Measurements from ENCODE around the gene BIN1.

Gene BIN1

GRCh38 chr2:127090281-127091120 is 16.5 kb downstream of the BIN1 start:
- DNase-seq (ENCODE audit: low spot score): no peak

- no peak for DNase-seq (ENCODE audit: low spot score)
Observed at GRCh38 chr2:127089478-127090235, 17.3 kb downstream of the BIN1 start.

- DNase-seq (ENCODE audit: low spot score): no peak
Observed at GRCh38 chr2:127088706-127089105, 18.2 kb downstream of the BIN1 start.

- DNase-seq (ENCODE audit: low spot score): no peak
Observed at GRCh38 chr2:127087791-127088495, 19.0 kb downstream of the BIN1 start.

- peak; percentile 84 for DNase-seq (ENCODE audit: low spot score)
Observed at GRCh38 chr2:127086990-127087790, 19.8 kb downstream of the BIN1 start.

- no peak for DNase-seq (ENCODE audit: low spot score)
Observed at GRCh38 chr2:127085317-127085681, 21.7 kb downstream of the BIN1 start.

GRCh38 chr2:127084611-127085316 is 22.2 kb downstream of the BIN1 start:
- DNase-seq (ENCODE audit: low spot score): no peak

- peak; percentile 96 for DNase-seq (ENCODE audit: low spot score)
Observed at GRCh38 chr2:127083819-127084503, 23.0 kb downstream of the BIN1 start.

- no peak for DNase-seq (ENCODE audit: low spot score)
Observed at GRCh38 chr2:127082974-127083373, 24.0 kb downstream of the BIN1 start.

- DNase-seq (ENCODE audit: low spot score): no peak
Observed at GRCh38 chr2:127081826-127082633, 24.9 kb downstream of the BIN1 start.

- DNase-seq (ENCODE audit: low spot score): no peak
Observed at GRCh38 chr2:127080938-127081755, 25.8 kb downstream of the BIN1 start.

- no peak for DNase-seq (ENCODE audit: low spot score)
Observed at GRCh38 chr2:127080226-127080937, 26.6 kb downstream of the BIN1 start.

- no peak for DNase-seq (ENCODE audit: low spot score)
Observed at GRCh38 chr2:127079358-127079920, 27.5 kb downstream of the BIN1 start.

GRCh38 chr2:127078666-127079270 is 28.2 kb downstream of the BIN1 start:
- DNase-seq (ENCODE audit: low spot score): no peak

- DNase-seq (ENCODE audit: low spot score): no peak
Observed at GRCh38 chr2:127078028-127078427, 28.9 kb downstream of the BIN1 start.

- no peak for DNase-seq (ENCODE audit: low spot score)
Observed at GRCh38 chr2:127076924-127077323, 30.0 kb downstream of the BIN1 start.

- DNase-seq (ENCODE audit: low spot score): no peak
Observed at GRCh38 chr2:127076290-127076689, 30.7 kb downstream of the BIN1 start.
